Inferior parietal cortex (tissue), 1 donor: ENCODE results near the gene SEC16A.

Experiments used
- DNase-seq: peaks from one replicate; pipeline ENCODE4 v3.0.0-alpha.2; 2016; ENCODE audit errors: extremely low spot score

SEC16A gene

DNA sequence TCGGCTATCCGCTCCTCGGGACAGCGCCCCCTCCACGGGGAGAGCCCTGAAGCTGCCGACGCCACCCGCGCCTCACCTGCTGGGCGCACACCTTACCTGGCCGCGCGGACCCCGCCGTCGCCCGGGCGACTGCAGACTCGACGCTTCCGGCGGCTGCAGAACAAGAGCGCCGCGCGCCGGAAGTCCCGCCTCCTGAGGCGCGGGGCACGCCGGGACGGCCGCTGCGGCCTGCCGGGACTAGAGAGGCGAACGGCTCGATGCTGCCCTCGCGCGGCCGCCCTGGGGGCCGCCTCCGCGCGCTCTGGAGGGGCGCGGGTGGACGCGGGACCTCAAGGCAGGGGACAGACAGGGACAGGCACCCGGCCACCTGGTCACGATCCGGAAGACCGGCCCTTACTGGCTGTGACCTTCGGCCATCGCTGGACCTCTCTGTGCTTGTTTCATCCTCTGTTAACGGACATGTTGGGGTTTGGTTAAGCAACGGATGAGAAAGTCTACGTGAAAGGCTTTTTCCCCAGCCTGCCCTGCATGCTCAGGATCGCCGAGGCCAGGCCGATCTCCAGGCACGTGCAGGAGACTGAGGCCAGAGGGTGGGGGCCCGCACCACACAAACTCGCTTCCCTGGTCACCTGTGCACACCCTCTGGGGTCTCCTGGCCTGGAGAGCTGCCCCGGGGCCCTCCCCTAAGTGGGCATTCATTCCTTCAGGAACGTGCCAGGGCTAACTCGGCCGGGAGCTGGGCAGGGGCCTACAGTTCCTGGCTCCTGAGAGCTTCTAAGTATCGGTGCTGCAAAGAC is 82.6 kb downstream of the SEC16A start, which contains the start of gene SNAPC4:
TSS of gene SNAPC4 (minus strand) at position 133 of the 797 bp plus-strand sequence. CDS start 1,742 bp downstream, outside the sequence.
- DNase-seq, result peak; percentile 86

DNA sequence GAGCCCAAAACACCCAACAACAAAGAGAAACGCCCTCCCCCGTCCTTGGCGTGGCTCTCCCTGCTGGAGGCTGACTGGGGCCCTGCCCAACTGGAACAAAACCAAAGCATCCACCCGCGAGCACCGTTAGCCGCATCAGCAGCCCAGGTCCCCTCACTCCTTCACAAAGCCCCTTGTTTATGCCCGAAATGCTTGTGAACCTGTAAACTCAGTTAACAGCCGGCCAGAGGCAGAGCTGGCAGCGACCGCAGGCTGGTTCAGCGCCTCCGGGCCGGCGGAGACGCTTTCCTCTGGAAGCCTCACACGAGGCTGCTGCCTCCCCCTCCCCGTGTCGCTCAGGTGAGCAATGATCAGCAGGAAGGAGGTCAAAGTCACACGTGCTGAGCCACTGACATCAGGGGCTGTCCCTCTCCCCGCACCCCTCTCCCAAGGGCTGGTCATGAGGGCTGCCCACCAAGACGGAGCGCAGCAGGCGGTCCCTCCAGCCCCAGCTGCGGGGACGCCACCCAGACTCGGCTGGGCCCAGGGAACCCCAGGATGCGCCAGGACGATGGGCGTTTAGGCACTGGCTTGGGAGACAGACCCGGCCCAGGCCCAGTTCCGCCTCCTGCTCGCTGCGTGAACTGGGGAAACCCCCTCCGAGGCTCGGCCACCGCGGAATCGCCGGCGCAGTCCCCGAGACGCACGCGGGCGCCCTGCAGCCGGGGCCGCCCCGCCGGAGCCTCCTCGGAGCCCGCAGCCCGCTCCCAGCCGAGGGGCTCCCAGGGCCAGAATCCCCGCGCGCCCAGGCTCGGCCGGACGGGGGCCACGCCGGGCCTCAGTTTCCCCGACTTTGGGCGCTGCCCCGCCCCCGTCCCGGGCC is 83.4 kb downstream of the SEC16A start:
- DNase-seq, result no peak

DNA sequence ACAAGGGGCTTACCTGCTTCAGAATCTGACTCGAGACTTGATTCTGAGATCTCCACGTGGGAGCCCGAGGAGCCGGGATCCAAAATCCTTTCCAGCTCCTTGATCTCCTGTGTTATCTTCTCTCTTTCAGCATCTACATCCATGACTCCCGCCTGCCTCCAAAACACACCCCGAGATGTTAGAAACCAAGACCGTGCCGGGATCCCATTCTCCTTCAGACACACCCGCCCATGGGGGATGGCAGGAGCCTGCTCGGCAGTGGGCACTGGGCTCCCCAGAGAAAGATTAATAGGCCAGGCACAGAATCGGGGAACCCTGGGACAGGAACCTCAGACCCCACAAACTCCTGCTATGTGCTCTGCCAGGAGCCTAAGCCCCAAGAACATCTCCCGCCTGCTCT is 84.6 kb downstream of the SEC16A start:
- no peak for DNase-seq

DNA sequence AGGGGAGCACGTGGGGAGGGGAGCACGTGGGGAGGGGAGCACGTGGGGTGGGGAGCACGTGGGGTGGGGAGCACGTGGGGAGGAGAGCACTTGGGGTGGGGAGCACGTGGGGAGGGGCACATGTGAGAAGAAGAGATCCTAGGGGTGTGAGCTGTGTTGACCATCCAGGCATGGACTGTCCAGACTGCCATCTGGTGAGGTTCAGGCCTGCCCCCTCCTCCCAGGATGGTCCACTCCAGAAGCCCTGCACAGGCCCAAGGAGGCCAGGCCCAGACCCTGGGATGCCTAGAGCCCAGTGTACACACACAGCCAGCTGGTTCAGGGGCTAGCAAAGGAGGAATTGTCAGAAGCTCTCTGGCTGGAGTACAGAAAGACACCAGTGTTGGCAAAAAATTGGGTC is 85.2 kb downstream of the SEC16A start:
- DNase-seq, result no peak

DNA sequence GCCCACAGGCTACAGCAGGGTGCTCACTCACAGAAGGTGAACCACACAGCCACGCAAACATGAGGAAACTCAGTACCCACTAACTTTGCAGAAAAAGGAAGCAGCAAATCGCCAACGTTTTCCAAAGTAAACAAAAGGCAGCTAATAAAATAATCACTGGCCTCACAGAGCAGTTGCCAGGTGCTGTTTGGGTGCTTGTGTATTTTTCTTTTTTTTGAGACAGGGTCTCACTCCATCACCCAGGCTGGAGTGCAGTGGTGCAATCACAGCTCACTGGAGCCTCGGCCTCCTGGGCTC is 86.7 kb downstream of the SEC16A start:
- no peak for DNase-seq

DNA sequence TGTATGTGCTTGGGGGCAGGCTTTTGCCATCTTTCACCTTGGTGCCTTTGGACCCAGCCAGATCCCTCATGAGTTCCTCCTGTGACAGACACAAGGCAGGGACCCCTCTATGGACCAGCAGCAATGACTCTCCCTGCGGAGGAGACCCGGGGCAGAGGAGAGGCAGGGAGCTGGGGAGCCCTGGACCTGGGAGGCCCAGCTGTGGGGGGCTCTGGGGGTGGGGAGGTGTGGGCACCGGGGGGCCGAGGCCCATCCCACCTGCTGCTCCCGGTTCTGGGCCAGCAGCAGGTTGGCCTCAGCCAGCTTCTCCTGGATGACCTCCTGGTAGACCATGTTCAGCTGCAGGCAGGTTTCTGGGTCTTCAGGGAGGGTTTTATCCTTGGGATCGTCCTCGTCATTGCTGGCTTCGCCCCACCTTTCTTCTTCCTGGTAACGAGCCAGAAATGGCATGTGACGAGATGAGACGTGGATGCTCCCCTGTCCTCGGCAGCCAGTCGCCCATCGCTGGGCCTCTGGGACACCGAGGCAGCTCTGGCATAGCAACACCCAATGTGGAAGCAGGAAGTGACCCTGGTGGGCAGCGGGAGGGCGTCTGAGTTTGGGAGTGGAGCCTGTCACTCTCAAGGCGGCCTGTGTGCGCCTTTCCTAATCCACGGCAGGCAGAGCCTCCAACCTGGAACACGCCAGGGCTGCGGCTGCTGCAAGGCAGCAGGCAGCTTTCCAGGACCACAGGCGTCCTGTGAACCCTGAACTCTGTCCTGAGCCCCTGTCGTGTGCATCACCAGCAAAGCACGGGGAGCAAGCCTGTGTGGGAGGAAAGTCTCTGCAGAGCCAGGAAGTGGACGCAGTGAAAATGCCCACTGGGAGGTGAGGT is 87.3 kb downstream of the SEC16A start:
- no peak for DNase-seq

DNA sequence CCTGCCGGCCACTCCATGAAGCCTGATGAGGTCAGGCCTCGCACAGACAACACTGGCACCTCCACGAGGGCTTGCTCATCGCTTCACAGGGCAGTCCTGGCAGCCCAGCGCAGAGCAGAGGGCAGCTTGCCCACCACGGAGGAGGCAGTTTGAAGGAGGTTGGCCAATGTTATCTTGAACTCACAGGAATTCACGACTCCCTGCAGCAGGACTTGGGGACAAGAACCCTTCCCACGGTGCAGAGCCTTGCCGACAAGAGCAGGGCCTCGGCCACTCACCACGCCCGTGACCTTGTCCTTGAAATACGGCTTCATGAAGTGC is 87.9 kb downstream of the SEC16A start:
- no peak for DNase-seq

DNA sequence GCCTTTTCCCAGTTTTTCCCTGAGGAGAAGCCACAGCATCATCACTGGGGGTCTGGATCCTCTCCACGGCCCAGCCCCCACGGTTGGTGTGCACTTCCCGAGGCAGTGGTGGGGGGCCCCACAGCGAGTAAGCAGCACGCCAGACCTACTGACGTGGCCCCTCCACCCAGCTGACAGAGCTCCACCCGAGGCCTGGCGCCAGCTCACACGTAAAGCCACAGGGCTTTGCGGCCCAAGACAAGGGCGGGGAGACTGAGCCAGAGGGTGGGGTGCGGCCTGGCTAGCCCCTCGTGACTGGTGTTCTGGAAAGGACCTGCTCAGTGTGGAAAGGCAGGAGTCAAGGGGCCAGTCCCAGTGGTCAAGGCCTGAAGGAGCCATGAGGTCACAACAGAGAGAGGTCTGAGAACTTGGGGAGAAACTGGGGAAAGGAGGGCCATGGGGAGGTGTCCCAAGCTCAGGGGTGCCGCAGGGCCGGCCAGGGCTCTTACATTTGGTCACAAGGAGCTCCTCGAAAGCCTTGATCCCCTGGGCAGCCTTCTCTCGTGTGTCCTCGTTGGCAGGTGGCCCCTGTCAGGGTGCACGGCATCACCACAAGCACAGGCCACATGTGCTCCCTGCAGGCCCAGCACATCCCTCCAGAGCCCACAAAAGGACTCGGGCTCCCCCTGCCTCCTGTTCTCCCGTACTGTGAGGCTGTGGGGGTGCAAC is 88.4 kb downstream of the SEC16A start:
- DNase-seq, result no peak

DNA sequence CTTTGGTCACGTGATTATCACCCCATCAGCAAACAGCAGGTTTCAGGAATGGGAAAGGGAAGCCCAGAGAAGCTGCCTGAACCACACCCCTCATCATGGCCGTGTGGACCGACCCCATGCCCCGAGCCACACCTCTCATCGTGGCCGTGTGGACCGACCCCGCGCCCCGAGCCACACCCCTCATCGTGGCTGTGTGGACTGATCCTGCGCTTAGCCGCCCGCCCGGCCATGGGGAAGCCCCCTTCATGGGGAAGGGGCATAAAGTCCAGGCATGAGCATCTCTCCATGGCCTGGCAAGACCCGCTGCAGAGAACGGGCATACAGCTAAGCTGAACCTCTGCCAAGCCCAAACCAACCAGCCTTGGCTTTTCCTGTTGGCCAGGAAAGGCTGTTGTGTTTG is 89.3 kb downstream of the SEC16A start:
- no peak for DNase-seq

DNA sequence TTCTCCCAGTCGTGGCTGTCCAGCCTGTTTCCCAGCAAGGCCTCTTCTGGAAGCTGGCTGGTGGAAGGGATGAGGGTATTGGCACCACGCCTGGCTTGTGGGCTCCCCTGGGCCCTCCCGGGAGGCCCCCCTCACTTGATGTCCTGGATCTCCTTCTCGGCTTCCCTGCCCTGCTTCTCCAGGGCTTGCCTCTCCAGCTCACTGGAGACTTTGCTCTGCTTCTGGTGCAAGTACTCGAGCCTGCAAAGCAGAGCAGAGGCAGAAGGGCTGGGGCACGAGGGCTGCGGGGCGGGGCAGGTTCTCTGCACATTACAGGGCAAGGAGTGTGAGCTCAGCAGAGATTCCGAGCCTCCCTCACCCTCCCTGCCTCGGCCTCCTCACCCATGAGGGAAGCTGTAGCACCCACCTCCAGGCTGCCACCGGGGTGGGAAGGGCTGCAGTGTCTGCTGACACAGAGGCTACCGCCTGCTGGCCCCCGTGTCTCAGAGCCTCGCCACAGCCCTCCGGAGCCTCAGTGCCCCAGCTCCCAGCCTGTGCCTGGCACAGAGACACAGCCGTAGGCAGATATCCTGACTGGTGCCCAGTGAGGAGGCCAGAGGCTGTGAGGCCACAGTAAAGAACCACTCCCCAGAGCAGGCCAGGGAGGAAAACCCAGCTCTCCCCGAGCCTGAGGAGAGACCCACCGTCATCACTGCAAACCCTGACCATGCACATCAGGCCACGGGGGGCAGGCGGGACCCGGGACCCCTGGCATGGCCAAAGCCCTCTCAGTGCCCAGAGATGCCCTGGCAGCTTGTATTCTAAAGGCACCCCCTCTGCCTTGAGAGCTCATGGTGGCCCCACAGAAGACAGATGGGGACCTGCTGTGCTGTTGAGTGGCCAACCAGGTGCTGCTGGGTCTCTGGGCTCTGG is 90.0 kb downstream of the SEC16A start:
- no peak for DNase-seq

DNA sequence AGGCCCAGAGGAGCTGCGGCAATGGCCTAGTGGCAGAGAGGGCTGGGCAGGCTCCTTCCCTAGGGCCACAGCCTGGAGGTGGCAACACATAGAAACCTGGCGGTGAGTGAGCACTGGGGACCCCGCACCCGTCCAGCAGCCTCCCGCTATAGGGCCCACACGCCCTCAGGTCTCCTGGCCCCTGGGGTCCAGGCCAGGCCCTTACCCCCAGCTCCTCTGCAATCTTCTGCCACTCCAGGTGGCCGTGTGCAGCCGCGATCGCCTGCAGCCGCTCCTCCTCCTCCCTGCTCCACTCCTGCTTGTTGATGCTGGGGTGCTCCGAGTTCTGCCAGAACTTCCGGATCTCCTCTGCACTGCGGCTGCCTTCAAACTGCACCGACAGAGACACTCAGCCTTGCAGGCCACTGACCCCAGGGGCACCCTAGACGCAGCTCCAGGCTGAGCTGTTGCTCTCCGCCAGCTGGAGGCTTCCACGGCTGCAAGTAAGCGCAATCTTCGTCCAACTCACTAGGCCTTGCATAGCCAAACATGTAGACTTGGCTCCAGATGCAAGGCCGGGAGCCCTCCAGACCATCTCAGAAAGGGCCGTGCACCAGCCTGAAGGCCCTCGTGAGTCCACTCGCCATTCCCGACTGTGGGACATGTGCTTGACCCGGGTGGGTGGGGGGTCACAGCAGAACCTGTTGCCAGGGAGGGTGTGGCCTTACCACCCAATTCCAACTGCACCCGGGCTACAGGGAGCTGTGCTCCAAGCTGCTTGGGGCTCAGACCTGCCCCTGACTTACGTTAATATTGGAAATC is 90.9 kb downstream of the SEC16A start:
- DNase-seq, result no peak
